Smooth muscle cell (in vitro differentiated cells): Measurements from ENCODE around the gene RSPRY1. TPM values are rescaled to one million over a fixed set of nuclear protein-coding genes. Genes with fewer than 3 reads are reported as not detected.
"Not testable (repeated sequence)": the region's sequence is repeated elsewhere in the genome, so short reads cannot be mapped to it uniquely, and the experiment has no call there.

Experiments used
- DNase-seq: peaks from one replicate; lab custom pipeline; 2025; ENCODE audit not compliant: unreplicated experiment; lab: John Stamatoyannopoulos, UW
- H2AFZ ChIP-seq: fragments of 200-600 bp; sonication (generic); 2 replicates; pipeline ENCODE4 v1.6.0; 2016; ENCODE audit warnings: antibody characterized with exemption, low read depth, mild to moderate bottlenecking
- H3F3A ChIP-seq: fragments of 200-600 bp; sonication (generic); 2 replicates; pipeline ENCODE4 v1.6.0; 2017; ENCODE audit warnings: antibody characterized with exemption, low read depth
- H3K27ac ChIP-seq: fragments of 200-600 bp; sonication (generic); 2 replicates; pipeline ENCODE4 v1.5.1; 2016; ENCODE audit warnings: low read depth, mild to moderate bottlenecking
- H3K27me3 ChIP-seq: fragments of 200-600 bp; sonication (generic); 2 replicates; pipeline ENCODE4 v1.6.1; 2016; ENCODE audit warnings: low read depth, mild to moderate bottlenecking
- H3K36me3 ChIP-seq: fragments of 200-600 bp; sonication (generic); 2 replicates; pipeline ENCODE4 v1.5.1; 2016; ENCODE audit warnings: low read depth
- H3K4me1 ChIP-seq: fragments of 200-600 bp; sonication (generic); 2 replicates; pipeline ENCODE4 v1.5.1; 2016; ENCODE audit warnings: low read depth
- H3K4me2 ChIP-seq: fragments of 200-600 bp; sonication (generic); 2 replicates; pipeline ENCODE4 v1.6.0; 2016; ENCODE audit warnings: mild to moderate bottlenecking
- H3K4me3 ChIP-seq: fragments of 200-600 bp; sonication (generic); 2 replicates; pipeline ENCODE4 v1.5.1; 2016; ENCODE audit warnings: mild to moderate bottlenecking
- H3K79me2 ChIP-seq: fragments of 200-600 bp; sonication (generic); 2 replicates; pipeline ENCODE4 v1.6.0; 2016; ENCODE audit warnings: low read depth, mild to moderate bottlenecking
- H3K9ac ChIP-seq: fragments of 200-600 bp; sonication (generic); 2 replicates; pipeline ENCODE4 v1.6.0; 2016; ENCODE audit warnings: low read depth
- H3K9me3 ChIP-seq: fragments of 200-600 bp; sonication (generic); replicated peaks from 2 replicates; pipeline ENCODE4 v1.5.1; 2016; ENCODE audit warnings: low read depth
- H4K20me1 ChIP-seq: fragments of 200-600 bp; sonication (generic); 2 replicates; pipeline ENCODE4 v1.6.0; 2016; ENCODE audit warnings: low read depth
- WGBS: methylation state at CpG from one replicate; pipeline ENCODE4 v1.1.7; 2016; ENCODE audit warnings: low lambda C conversion rate; 5-methylcytosine and 5-hydroxymethylcytosine counted together
- polyA plus RNA-seq: library from polyadenylated mRNA; unstranded; fragments of >200 nt; fragmentation: Nextera tagmentation; extraction: Ambion mirVana; gene quantifications from 2 replicates; pipeline ENCODE4 v1.2.1, GENCODE V29; 2016
- total RNA-seq: library from RNA; depleted of rRNA; stranded (reverse); fragments of >200 nt; gene quantifications from 2 replicates; pipeline ENCODE4 v1.2.3, GENCODE V29; 2014
- TF ChIP-seq, protein P1 (sequence below): fragments of 200-600 bp; sonication (generic); IDR thresholded peaks from 2 replicates; pipeline ENCODE4 v1.5.1; 2017; ENCODE audit warnings: borderline replicate concordance, mild to moderate bottlenecking, antibody characterized with exemption; ENCODE audit not compliant: insufficient read depth, poor library complexity, severe bottlenecking

The RSPRY1 gene
- total and polyA plus RNA-seq, 2 experiments from 2014 or later: 42.0 to 57.1 TPM

DNA sequence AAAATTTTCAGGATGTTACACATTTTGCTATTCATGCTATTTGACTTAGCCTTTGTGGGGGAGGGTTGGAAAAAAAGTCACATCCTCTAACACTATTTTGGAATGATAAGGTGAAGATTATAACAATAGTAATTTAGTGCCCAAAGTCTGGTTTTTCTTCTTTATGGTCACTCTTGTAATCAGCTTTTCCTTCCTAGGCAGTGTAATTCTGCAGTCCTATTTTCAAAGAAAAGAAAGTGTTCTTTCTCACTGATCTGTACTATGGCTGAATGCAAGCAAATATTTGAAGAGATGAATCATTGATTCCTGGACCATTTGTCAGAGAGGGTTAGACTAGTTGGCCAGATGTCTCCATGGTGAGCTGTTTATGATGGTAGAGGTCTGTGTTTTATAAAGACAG, 8.4 kb downstream of the RSPRY1 start:
- H3K9me3 ChIP-seq: no peaks in the 10 kb centered on the region
- H3K4me3 ChIP-seq: peak overlapping the region; percentile 6
- peaks cover 33% of the 10 kb centered on the region for H3K4me1 ChIP-seq
- no peak for DNase-seq
- H3K36me3 ChIP-seq: no peaks in the 10 kb centered on the region
- no peak overlapping the region for H2AFZ ChIP-seq
- H3K27me3 ChIP-seq: no peaks in the 10 kb centered on the region
- peaks cover 33% of the 10 kb centered on the region for H4K20me1 ChIP-seq
- peaks cover 90% of the 10 kb centered on the region for H3K79me2 ChIP-seq
- peaks cover 29% of the 10 kb centered on the region for H3F3A ChIP-seq
- peak overlapping the region; percentile 79 for H3K4me2 ChIP-seq
- H3K9ac ChIP-seq: peak overlapping the region; percentile 86
- TF ChIP-seq, protein P1, sequence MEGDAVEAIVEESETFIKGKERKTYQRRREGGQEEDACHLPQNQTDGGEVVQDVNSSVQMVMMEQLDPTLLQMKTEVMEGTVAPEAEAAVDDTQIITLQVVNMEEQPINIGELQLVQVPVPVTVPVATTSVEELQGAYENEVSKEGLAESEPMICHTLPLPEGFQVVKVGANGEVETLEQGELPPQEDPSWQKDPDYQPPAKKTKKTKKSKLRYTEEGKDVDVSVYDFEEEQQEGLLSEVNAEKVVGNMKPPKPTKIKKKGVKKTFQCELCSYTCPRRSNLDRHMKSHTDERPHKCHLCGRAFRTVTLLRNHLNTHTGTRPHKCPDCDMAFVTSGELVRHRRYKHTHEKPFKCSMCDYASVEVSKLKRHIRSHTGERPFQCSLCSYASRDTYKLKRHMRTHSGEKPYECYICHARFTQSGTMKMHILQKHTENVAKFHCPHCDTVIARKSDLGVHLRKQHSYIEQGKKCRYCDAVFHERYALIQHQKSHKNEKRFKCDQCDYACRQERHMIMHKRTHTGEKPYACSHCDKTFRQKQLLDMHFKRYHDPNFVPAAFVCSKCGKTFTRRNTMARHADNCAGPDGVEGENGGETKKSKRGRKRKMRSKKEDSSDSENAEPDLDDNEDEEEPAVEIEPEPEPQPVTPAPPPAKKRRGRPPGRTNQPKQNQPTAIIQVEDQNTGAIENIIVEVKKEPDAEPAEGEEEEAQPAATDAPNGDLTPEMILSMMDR: no peak
- peak overlapping the region; percentile 95 for H3K27ac ChIP-seq

DNA sequence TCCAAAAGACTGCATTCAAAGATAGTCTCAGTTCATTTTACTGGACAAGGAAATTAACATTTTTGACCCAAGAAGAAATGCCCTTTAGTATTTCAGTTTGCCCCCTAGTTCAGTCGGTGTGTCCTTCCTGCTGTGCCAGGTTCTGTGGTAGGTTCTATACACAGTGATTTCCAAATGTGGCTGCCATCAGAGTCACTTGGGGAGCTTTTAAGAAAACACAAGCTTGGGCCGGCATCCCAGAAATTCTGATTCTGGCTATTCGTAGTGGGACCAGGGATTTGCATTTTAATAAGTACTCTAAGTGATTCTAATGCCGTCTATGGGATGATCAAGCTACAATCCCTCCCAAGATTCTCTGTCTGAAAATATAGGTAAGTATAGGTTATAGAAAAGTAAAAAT, 10.2 kb downstream of the RSPRY1 start:
- peaks cover 26% of the 10 kb centered on the region for H3K4me1 ChIP-seq
- TF ChIP-seq, protein P1: no peak
- WGBS: 90% methylated on average over 4 of the region's 4 CpGs

DNA sequence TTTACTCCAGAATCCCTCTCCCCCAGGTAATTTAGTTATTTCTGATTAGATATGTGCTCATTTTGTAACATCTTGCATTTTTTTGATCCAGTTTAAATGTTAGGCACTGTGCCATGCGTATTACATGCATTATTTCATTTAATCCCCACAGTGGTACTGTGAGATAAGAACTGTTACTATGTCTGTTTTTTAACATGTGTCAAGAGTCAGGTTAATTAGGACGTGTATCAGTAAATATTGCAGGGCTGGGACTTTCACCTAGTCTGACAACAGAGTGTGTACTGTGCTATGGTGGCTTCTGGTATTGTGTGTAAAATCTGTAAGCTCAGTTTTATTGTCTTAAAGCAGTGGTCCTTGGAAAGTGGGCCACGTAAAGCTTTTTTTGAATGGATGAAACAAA, 10.6 kb downstream of the RSPRY1 start:
- 41% methylated on average over 3 of the region's 3 CpGs for WGBS
- peaks cover 21% of the 10 kb centered on the region for H3K4me1 ChIP-seq
- H3K4me3 ChIP-seq: no peak overlapping the region
- no peak for DNase-seq
- peaks cover 27% of the 10 kb centered on the region for H3F3A ChIP-seq
- H3K79me2 ChIP-seq: peaks cover 69% of the 10 kb centered on the region
- peak overlapping the region; percentile 27 for H3K27ac ChIP-seq
- no peaks in the 10 kb centered on the region for H3K27me3 ChIP-seq
- H3K9ac ChIP-seq: peak overlapping the region; percentile 21
- no peaks in the 10 kb centered on the region for H3K36me3 ChIP-seq
- TF ChIP-seq, protein P1: no peak
- no peaks in the 10 kb centered on the region for H3K9me3 ChIP-seq
- H4K20me1 ChIP-seq: peaks cover 13% of the 10 kb centered on the region
- no peak overlapping the region for H2AFZ ChIP-seq
- no peak overlapping the region for H3K4me2 ChIP-seq

More for the DNA sequence above, 10.2 kb downstream of the RSPRY1 start:
- H2AFZ ChIP-seq: no peak overlapping the region
- peak overlapping the region; percentile 21 for H3K9ac ChIP-seq
- peaks cover 29% of the 10 kb centered on the region for H3F3A ChIP-seq
- no peaks in the 10 kb centered on the region for H3K36me3 ChIP-seq
- H3K27me3 ChIP-seq: no peaks in the 10 kb centered on the region
- H4K20me1 ChIP-seq: peaks cover 16% of the 10 kb centered on the region
- no peaks in the 10 kb centered on the region for H3K9me3 ChIP-seq
- DNase-seq: no peak
- peaks cover 74% of the 10 kb centered on the region for H3K79me2 ChIP-seq
- H3K4me2 ChIP-seq: no peak overlapping the region
- H3K4me3 ChIP-seq: no peak overlapping the region
- peak overlapping the region; percentile 27 for H3K27ac ChIP-seq

DNA sequence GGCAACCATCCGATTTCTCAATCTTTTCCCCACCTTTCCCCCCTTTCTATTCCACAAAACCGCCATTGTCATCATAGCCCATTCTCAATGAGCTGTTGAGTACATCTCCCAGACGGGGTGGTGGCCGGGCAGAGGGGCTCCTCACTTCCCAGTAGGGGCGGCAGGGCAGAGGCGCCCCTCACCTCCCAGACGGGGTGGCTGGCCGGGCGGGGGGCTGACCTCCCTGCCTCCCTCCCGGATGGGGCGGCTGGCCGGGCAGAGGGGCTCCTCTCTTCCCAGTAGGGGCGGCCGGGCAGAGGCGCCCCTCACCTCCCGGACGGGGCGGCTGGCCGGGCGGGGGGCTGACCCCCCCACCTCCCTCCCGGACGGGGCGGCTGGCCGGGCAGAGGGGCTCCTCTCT, 14.2 kb downstream of the RSPRY1 start:
- WGBS: 92% methylated on average over 9 of the region's 24 CpGs
- DNase-seq, H3K9ac ChIP-seq, H3K4me3 ChIP-seq, H3K9me3 ChIP-seq, H3F3A ChIP-seq, H3K4me1 ChIP-seq, H2AFZ ChIP-seq, H3K4me2 ChIP-seq, H3K27ac ChIP-seq, H3K27me3 ChIP-seq: not testable (repeated sequence)
- Histone ChIP-seq H3K79me2 (peaks cover 75% of the 10 kb centered on the region), H3K36me3 (peaks cover 14% of the 10 kb centered on the region), H4K20me1 (peaks cover 33% of the 10 kb centered on the region)

DNA sequence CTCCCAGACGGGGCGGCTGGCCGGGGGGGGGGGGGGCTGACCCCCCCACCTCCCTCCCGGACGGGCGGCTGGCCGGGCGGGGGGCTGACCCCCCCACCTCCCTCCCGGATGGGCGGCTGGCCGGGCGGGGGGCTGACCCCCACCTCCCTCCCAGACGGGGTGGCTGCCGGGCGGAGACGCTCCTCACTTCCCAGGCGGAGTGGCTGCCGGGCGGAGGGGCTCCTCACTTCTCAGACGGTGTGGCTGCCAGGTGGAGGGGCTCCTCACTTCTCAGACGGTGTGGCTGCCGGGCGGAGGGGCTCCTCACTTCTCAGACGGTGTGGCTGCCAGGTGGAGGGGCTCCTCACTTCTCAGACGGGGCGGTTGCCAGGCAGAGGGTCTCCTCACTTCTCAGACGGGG, 14.8 kb downstream of the RSPRY1 start:
- H3K9ac ChIP-seq, H3F3A ChIP-seq, H2AFZ ChIP-seq, H3K4me2 ChIP-seq, H3K27me3 ChIP-seq, H3K9me3 ChIP-seq, DNase-seq, H3K4me3 ChIP-seq, H3K27ac ChIP-seq, H3K4me1 ChIP-seq: not testable (repeated sequence)
- peaks cover 39% of the 10 kb centered on the region for H4K20me1 ChIP-seq
- H3K79me2 ChIP-seq: peaks cover 74% of the 10 kb centered on the region
- 98% methylated on average over 11 of the region's 27 CpGs for WGBS
- peaks cover 20% of the 10 kb centered on the region for H3K36me3 ChIP-seq
